Suprapubic skin (tissue), 3 donors: ENCODE data around the gene U2AF2.

Experiments
- EP300 ChIP-seq: sonication (generic); formaldehyde crosslinking; IDR thresholded peaks from one replicate; pipeline ENCODE4 v1.6.1; 2017; ENCODE audit warnings: antibody characterized with exemption
- TF ChIP-seq, protein P1 (sequence below), 2 donors: fragments of 200-600 bp in 1 of 2; fragments of 450-650 bp in 1 of 2; sonication (generic) in 1 of 2; IDR thresholded peaks; one replicate each; pipeline ENCODE4 v1.5.1; 2016 to 2019; ENCODE audit warnings: antibody characterized with exemption in 2 of 2, mild to moderate bottlenecking in 1 of 2, moderate library complexity in 1 of 2

DNA sequence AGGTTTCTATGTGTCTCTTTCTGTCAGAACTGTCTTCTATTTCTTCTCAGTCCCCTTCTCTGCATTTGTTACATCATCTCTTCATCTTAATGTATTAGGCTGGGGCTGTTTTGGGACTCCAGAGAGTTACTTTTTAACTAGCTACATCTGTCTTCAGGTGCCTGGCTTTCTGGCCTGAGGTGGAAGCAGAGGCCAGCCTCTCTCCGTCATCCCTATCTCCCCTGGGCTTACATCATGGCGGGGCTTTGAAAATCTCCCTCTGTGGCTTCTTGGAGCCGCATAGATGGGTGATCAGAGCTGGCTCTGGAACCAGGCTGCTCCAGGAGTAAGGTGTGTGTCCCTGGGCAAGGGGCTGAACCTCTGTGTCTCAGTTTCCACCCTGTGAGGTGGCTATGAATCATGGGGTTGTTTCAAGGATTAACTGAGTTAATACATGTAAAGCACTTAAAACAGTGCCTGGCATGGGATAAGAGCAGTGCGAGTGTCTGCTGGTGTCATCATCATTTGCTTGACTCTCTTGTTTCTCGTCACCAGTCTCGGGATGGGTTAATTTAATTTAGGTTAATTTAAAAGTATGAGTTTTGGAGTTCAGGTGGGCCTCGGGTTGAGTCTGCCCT is 22.2 kb downstream of the U2AF2 start:
- no peak for TF ChIP-seq EP300
- TF ChIP-seq, protein P1, sequence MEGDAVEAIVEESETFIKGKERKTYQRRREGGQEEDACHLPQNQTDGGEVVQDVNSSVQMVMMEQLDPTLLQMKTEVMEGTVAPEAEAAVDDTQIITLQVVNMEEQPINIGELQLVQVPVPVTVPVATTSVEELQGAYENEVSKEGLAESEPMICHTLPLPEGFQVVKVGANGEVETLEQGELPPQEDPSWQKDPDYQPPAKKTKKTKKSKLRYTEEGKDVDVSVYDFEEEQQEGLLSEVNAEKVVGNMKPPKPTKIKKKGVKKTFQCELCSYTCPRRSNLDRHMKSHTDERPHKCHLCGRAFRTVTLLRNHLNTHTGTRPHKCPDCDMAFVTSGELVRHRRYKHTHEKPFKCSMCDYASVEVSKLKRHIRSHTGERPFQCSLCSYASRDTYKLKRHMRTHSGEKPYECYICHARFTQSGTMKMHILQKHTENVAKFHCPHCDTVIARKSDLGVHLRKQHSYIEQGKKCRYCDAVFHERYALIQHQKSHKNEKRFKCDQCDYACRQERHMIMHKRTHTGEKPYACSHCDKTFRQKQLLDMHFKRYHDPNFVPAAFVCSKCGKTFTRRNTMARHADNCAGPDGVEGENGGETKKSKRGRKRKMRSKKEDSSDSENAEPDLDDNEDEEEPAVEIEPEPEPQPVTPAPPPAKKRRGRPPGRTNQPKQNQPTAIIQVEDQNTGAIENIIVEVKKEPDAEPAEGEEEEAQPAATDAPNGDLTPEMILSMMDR (IDR thresholded peaks at IDR 0.05), result no peak
